ENCODE results near the gene ARHGAP40. TPM values are rescaled to one million over a fixed set of nuclear protein-coding genes. Genes with fewer than 3 reads are reported as not detected.

Gene ARHGAP40
- under 0.01 and 0.10 TPM in 2 replicates for total RNA-seq

DNA sequence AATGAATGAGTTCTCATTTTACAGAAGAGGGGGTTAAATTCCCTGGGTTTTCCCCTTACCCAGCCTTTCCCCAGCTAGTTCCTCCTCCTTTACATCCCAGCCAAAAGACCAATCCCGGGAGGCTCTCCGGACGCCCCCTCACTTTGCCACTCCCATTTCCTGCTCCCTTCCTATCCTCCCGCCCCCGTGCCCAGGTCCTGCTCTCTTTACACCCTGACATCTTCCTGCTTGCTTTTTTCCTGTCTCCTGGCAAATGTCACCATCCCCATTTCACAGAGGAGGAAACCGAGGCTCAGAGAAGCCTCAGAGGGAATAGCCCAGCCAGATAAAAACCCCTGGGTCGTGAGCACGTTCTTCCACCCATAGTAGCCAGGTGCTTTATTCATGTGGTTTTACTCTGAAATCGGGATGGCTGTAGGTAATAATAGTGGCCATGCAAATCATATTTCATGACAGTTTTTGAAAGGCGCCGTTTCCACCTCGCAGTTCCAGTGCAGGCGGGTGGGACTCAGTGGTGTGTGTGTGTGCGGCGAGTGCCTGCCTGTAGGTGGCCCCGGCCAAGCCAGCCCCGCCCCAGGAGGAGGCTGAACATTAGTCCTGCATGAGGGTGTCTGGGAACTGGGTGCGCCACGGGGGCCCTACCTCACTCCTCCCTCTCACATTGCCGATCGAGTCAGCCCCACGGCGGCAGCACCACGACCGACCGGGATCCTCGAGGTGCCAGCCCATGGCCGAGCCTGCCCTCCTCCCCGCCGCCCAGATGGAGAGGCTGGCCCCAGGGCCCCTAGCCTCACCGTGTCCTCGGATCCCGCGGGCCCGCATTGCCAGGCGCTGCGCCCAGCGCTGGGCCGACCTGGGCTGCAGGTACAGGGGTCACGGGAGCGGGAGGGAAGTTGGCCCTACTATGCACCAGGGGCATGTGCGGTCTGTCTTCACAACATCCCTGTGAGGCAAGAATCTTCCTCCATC is at the start of gene ARHGAP40:
Gene ARHGAP40 (plus strand): TSS at position 594 of the 969 bp plus-strand sequence.

DNA sequence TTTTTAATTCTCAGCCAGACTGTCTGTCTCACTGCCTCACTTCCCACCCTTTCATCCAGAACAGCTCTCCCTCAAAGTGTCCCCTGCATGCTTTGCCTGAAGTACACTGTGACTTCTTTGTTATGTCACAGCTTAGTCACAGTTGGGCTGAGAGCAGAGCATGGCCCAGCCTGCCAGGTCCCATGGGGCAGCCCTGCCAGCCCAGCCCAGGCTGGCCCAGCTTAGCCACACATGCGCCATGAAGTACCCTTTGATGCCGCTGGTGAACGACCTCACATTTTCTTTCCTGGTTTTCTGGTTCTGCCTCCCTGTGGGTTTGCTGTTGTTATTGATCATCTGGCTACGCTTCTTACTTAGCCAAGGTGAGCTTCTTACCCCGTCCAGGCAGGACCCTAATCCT is 20.6 kb upstream of the ARHGAP40 start, which contains the start of gene ADIG:
Gene ADIG (plus strand): TSS at position 185 of the 400 bp plus-strand sequence. CDS start 54 bp downstream, at position 239.

Other genes starting within 250 kb of the ARHGAP40 start
- gene SNHG17, start 166.5 kb upstream of the ARHGAP40 start, total RNA-seq = 11.4 and 11.9 TPM in 2 replicates
- gene RALGAPB, start 129.0 kb upstream of the ARHGAP40 start, total RNA-seq = 44.7 and 59.0 TPM in 2 replicates
- gene ADIG, start 20.6 kb upstream of the ARHGAP40 start, total RNA-seq = not detected in 2 replicates
- not detected in 2 replicates for gene SLC32A1, start 122.7 kb downstream of the ARHGAP40 start, total RNA-seq
- gene ACTR5, start 146.7 kb downstream of the ARHGAP40 start, total RNA-seq = 8.5 and 9.7 TPM in 2 replicates
- 169 and 210 TPM in 2 replicates for gene PPP1R16B, start 203.9 kb downstream of the ARHGAP40 start, total RNA-seq